Hematopoietic multipotent progenitor cell treated with erythropoietin and hydrocortisone succinate and interleukin-3 and kit ligand, for 8 days (in vitro differentiated cells): ENCODE data around the gene CSGALNACT2.
"Not testable (repeated sequence)": the region's sequence is repeated elsewhere in the genome, so short reads cannot be mapped to it uniquely, and the experiment has no call there.

Experiments used
- DNase-seq: peaks from one replicate; pipeline ENCODE4 v3.0.0-alpha.2; 2015

CSGALNACT2 gene

GRCh38 chr10:43218206-43218950, 80.1 kb downstream of the CSGALNACT2 start:
- no peak for DNase-seq

- DNase-seq, result no peak
Measured at GRCh38 chr10:43218951-43219837, 80.9 kb downstream of the CSGALNACT2 start.

GRCh38 chr10:43219848-43220247, 81.6 kb downstream of the CSGALNACT2 start:
- DNase-seq, result no peak

DNA sequence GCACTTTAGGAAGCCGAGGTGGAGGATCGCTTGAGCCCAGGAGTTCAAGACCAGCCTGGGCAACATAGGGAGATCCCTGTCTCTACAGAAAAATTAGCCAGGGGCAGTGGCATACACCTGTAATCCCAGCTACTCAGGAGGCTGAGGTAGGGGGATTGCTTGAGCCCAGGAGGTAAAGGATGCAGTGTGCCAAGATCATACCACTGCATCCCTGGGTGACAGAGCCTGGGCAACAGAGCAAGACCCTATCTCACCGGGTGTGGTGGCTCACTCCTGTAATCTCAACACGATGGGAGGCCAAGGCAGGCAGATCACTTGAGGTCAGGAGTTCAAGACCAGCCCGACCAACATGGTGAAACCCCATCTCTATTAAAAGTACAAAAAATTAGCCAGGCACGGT, 82.0 kb downstream of the CSGALNACT2 start:
- DNase-seq, result not testable (repeated sequence)

DNA sequence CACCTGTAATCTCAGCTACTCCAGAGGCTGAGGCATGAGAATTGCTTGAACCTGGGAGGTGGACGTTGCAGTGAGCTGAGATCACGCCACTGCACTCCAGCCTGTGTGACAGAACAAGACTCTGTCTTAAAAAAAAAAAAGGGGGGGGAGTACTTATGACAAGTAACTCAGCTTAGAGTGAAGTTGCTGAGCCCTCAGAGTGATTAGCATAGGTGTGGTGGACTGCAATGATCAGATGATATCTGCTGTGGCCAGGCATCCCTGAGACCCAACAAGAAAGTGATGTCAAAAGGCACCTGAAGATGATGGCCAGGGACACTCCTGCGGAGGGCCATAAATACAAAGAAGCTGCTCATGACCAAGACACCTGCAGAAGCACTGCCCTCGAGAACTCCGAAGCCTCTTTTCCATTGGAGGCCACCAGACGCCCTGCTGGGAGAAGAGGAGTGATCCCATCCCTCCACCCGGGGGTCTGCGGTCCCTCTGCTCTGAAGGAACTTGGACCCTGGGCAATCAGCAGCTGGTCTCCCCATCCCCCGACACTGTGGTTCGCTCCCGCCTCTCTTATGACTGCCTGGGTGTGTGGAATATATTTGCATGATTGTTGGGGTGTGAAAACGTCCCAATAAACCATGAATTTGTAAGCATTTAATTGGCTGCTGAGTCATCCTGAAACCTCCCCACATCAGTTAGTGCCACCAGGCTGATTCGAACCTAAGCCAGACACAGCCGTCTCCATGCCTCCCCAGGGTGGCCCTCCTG, 82.6 kb downstream of the CSGALNACT2 start:
- DNase-seq, result no peak

DNA sequence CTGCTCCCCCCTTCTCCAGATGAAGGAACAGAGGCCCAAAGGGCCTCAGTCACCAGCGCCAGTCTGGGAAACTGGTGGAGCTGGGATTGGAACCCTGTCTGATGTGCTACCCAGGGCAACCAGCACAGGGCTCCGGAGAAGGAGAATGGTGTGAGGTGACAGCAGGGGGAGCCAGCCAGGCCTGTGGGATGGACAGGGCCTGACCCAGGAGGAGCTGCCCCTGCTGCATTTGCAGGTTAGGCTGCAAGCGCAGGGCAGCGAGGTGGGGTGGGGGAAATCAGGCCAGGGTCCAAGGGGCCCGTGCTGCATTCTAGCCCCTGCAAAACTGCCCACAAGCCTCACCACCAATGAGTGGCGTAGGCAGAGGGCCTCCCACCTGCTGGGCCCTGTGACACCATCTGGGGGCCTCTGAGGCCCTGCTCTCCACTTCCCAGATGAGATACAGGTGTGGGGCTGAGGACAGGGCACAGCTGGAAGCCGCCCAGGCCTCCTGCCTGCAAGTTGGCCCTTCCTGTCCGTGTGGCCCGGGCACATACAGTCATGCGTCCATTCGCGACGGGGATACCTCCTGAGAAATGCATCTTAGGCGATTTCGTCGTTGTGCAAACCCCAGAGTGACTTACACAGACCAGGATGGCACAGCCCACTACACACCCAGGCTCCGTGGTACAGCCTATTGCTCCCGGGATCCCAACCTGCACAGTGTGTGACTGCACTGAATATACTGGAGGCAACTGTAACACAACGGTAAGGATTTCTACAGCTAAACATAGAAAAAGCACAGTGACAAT, 83.4 kb downstream of the CSGALNACT2 start:
- no peak for DNase-seq

- DNase-seq, result no peak
Measured at GRCh38 chr10:43222210-43222720, 84.0 kb downstream of the CSGALNACT2 start.

GRCh38 chr10:43223056-43223455, 84.8 kb downstream of the CSGALNACT2 start:
- DNase-seq, result no peak

DNA sequence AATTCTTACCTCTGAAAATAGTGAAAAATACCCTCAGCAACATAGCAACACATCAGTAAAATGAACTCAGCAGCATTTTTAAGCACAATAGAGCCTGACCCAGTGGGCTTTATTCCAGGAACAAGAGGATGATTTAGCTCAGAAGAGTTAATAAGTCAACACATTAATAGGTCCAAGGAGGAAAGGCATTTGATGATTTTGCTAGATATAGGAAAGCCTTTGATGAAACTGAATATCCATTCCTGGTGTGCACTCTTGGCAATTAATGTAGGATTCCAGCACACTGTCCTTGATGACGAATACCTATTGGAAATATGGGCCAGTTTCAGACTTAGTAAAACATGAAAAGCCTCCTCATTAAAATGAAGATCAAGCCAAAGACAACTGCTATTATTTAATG, 86.1 kb downstream of the CSGALNACT2 start:
- DNase-seq, result no peak

GRCh38 chr10:43225004-43225786, 87.0 kb downstream of the CSGALNACT2 start:
- no peak for DNase-seq

DNA sequence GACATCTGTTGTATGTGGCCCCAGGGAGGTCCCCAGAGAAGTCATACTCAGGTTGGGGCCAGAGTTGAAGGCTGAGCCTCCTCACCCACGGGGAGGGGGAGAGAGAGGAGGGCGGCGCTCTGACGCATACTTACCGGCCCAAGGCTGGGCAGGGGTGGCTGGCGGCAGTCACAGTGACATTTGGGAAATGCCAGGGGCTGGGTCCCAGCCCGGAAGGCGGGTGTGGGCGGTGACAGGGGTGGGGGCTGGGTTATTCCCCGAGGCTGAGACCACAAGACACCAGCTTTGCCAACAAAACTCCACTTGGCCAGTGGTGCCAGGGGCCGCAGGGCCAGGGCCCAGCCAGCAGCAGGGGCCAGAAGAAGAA, 87.5 kb downstream of the CSGALNACT2 start:
- no peak for DNase-seq

GRCh38 chr10:43226441-43226840, 88.2 kb downstream of the CSGALNACT2 start:
- DNase-seq, result no peak

- DNase-seq, result no peak
Measured at GRCh38 chr10:43226851-43227845, 88.9 kb downstream of the CSGALNACT2 start.

DNA sequence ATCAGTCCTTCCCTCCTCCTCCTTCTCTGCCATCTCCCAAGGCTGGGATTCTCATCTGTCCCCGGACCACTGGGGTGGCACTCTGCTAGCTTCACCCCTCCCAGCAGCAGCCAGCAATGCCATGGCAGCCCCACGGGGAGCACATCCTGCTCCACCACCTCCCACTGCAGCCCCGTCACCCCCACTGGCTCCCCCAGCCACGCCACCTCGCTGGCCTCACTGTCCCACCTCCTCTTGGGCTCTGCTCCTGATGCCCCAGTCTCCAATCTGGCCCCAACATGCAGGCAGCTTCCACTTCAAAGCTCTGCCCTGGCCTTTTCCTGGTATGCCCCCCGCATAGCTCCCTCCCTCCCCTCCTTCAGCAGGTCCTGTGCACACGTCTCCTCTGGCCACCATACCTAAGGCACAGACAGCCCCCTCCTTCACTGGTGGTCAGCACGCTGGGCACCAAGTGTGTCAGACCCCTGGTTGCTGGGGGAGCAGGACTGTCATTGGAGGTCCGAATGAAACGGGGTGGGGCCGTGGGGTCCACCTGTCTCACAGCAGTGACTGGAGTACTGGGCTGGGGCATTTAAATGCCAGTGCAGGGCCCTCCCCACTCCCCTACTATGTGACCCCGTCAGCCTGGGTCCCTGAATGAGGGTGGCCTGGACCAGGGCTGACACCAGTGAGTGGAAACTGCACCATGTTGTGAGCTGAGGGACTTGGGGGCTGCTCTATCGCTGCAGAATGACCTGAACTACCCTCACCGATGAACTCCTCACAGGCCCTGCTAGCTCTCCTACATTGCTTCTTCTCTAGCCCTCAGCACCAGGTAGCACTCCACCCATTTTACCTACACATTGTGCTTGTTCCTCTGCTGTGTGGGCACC, 89.9 kb downstream of the CSGALNACT2 start:
- no peak for DNase-seq

- DNase-seq, result no peak
Measured at GRCh38 chr10:43228783-43229207, 90.5 kb downstream of the CSGALNACT2 start.

- DNase-seq, result no peak
Measured at GRCh38 chr10:43229208-43230061, 91.2 kb downstream of the CSGALNACT2 start.

GRCh38 chr10:43230101-43230908, 92.1 kb downstream of the CSGALNACT2 start:
- no peak for DNase-seq
